Activated gamma-delta T cell treated with anti-CD3 and anti-CD28 coated beads, Interleukin-2, amount 50 U/mL, for 16 hours (primary cell): Measurements from ENCODE around the gene TBC1D24.
"Not testable (repeated sequence)": the region's sequence is repeated elsewhere in the genome, so short reads cannot be mapped to it uniquely, and the experiment has no call there.

Experiments
- DNase-seq: peaks from one replicate; pipeline ENCODE4 v3.0.0-alpha.2; 2020; ENCODE audit warnings: low read depth

The TBC1D24 gene

GRCh38 chr16:2474877-2475412 is at the start of gene TBC1D24:
TBC1D24 (plus strand) TSS chr16:2475127; CDS start chr16:2496149, 21,022 bp downstream.
- DNase-seq = peak; percentile 72

DNA sequence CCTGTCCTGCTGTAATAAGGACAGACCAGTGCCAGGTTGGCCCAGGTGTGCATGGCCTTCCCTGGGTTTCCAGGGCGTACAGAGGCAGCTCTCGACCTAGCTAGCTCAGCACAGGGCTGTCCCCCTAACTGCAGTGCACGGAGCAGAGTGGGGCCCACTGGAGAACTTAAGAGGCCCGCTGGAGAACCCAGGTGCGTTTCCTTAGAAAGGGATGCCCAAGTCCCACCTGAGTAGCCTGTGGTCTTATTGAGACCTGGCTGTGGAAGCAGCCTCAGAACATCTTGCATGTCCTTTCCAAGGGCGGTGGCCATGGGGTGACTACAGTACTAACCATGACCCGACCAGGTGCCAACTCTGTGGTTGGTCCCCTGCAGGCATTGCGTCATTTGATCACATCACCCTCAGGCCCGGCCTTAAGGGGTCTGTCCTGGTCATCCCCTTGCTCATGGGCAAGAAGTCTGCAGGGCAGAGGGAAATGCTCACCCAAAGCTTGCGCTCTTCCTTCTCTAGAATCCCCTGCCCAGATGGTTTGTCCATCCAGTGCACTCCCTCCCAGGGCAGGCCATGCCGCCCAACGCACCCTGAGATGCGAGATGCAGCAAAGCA is 49.0 kb upstream of the TBC1D24 start:
- no peak for DNase-seq

- DNase-seq = no peak
Observed at GRCh38 chr16:2426941-2427361, 48.0 kb upstream of the TBC1D24 start.

- DNase-seq = no peak
Observed at GRCh38 chr16:2427526-2427925, 47.4 kb upstream of the TBC1D24 start.

- no peak for DNase-seq
Observed at GRCh38 chr16:2428051-2428783, 46.7 kb upstream of the TBC1D24 start.

DNA sequence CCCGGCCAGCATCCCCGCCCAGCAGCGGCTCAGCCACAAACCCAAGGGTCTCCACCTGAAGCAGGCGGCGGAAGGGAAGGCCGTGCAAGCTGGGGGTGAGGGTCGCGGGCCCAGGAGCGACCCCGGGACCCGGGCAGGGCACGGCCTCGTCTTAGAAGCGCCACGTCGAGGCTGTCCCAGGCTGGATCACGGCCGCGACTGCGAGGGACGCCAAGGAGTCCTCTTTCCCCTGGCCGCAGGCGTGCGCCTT is 46.2 kb upstream of the TBC1D24 start:
- DNase-seq = no peak

GRCh38 chr16:2429034-2429770 is 45.7 kb upstream of the TBC1D24 start, which contains the start of gene CCNF:
CCNF (plus strand) TSS chr16:2429447; CDS start chr16:2429482, 35 bp downstream.
- peak; percentile 97 for DNase-seq

GRCh38 chr16:2429771-2430663 is 44.9 kb upstream of the TBC1D24 start:
- DNase-seq = no peak

GRCh38 chr16:2432286-2432685 is 42.6 kb upstream of the TBC1D24 start:
- no peak for DNase-seq

DNA sequence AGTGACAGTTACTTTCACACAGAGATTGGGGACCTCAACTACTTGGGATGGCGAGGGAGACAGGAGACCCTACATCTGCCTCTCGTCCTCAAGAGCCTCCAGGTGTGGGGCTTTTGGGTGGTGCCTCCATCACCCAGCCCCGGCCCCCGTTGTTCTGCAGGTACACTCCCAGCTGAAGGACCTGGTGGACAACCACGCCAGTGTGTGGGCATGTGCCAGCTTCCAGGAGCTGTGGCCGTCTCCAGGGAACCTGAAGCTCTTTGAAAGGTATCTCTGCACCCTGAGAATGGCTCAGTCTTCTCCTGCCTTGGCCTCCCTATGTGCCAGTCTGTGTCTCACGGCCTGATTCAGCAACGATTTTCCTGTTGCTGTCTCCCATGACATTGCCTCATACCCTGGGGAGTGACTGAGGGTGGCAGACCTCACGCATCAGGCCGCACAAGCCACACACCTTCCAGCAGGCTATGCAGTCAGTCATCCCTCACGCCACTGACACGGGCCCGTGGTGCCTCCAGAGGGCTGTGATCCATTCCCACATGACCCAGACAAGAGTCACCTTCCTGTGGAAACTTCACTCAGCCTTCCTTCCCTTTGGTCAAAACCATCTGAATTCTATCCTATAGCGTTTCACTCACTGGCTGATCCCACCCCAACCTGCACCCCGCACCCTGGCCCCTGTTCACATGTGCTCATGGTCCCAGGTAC is 42.0 kb upstream of the TBC1D24 start:
- DNase-seq = no peak

GRCh38 chr16:2435236-2435635 is 39.7 kb upstream of the TBC1D24 start:
- not testable (repeated sequence) for DNase-seq

- DNase-seq = no peak
Observed at GRCh38 chr16:2436110-2436509, 38.8 kb upstream of the TBC1D24 start.

GRCh38 chr16:2437032-2437790 is 37.7 kb upstream of the TBC1D24 start:
- no peak for DNase-seq

- no peak for DNase-seq
Observed at GRCh38 chr16:2438121-2438520, 36.8 kb upstream of the TBC1D24 start.

DNA sequence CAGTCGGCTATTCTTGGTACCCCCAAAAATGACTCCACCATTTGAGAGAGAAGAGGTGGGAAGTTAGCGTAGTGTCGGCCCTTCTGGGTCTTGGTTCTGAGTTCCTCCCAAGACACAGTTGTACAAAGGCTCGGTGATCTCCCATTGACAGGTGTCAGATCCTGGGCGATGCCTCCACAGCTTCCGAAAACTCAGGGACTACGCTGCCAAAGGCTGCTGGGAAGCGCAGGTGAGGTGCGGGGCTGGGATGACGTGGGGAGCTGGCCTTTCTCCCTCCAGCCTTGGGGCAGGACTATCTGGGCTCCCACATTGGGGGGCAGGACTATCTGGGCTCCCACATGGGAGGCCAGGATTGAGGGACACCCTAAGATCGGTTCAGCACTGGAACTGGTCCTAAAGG is 35.3 kb upstream of the TBC1D24 start:
- no peak for DNase-seq

GRCh38 chr16:2441143-2441804 is 33.7 kb upstream of the TBC1D24 start:
- not testable (repeated sequence) for DNase-seq

DNA sequence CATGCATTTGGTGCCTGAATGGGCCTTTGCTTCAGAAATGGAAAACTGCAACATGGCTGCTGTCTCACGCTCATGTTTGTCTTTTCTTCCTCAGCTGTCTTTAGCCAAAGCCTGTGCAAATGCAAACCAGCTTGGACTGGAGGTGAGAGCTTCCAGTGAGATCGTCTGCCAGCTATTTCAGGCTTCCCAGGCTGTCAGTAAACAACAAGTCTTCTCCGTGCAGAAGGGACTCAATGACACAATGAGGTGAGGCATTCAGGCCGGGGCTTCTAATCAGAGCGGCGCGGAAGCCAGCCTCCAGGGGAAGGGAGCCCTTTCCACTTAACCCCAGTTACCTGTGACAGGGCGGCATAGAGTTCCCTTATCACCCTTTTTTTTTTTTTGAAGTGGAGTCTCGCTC is 31.4 kb upstream of the TBC1D24 start:
- no peak for DNase-seq

DNA sequence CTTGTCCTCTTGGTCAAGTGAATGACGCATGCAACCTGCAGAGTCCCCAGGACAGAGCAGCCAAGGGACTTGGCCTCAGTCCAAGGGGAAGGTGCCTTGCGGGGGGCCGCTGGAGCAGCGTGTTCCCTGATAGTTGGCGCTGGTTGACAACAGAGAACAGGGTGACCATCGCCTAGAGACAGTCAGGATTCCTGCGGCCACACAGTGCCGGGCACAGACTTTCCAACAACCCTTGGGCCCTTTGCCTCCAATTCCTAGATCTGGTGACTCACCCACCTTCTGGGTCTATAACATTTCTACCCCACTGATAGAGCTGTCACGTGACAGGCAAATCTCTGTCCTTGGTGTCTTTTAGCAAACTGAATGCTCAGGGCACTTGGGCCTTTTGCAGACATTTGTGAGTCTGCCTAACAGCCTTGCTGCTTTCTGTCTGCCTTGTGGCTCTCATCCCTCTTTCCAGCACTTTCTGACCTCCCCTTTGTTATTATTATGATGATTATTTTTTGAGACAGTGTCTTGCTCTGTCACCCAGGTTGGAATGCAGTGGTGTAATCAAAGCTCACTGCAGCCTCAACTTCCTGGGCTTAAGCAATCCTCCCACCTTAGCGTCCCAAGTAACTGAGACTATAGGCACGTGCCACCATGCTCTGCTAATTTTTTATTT is 26.9 kb upstream of the TBC1D24 start:
- no peak for DNase-seq

GRCh38 chr16:2449118-2449517 is 25.8 kb upstream of the TBC1D24 start:
- DNase-seq = no peak
